ENCODE measurements around the gene FEN1. TPM values are rescaled to one million over a fixed set of nuclear protein-coding genes. Genes with fewer than 3 reads are reported as not detected.

Gene FEN1
- total RNA-seq, 1 donor from 2014 or later = 5.4 TPM

DNA sequence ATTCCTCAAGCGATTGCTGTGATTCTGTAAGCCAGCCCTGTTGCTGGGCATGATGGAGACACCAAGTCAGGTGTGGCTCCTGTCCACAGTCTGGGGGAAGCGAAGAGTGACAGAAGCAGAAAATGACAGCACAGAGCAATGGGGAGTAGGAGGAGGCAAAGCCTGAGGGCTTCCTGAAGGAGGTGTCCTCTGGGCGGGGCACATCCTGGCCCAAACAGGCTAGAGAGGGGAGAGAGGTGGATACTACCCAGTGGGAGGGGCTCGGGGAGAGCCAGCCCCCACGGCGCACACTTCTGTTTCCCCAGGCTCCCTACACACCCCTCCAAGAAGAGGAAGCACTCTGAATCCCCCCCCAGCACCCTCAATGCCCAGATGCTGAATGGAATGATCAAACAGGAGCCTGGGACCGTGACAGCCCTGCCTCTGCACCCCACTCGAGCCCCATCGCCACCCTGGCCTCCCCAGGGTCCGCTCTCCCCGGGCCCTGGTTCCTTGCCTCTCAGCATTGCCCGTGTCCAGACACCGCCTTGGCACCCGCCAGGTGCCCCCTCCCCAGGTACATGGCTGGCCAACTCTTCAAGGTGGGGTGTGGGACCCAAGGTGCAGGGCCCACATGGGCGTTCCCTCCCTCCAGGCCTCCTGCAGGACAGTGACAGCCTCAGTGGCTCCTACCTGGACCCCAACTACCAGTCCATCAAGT lies 21.4 kb upstream of the FEN1 start:
- intact Hi-C loops (cut with DNase I) = no loop called here
- Histone ChIP-seq H3K27me3 (ENCODE audit: low read depth) (no peaks in the 10 kb centered on the region), H3K4me3 (no peak overlapping the region), H3K4me1 (no peaks in the 10 kb centered on the region), H3K36me3 (no peaks in the 10 kb centered on the region), H3K27ac (no peak overlapping the region), H3K9me3 (no peaks in the 10 kb centered on the region)
- TF ChIP-seq CTCF (IDR thresholded peaks at IDR 0.05) = no peak
- DNase-seq (no peak), ATAC-seq (no peak)

GRCh38 chr11:61771985-61772455 lies 20.7 kb upstream of the FEN1 start:
- H3K4me3 ChIP-seq = no peak overlapping the region
- H3K36me3 ChIP-seq = no peaks in the 10 kb centered on the region
- ATAC-seq (no peak), DNase-seq (no peak)
- no peaks in the 10 kb centered on the region for H3K27me3 ChIP-seq (ENCODE audit: low read depth)
- TF ChIP-seq CTCF (IDR thresholded peaks at IDR 0.05) = no peak
- no peaks in the 10 kb centered on the region for H3K9me3 ChIP-seq
- intact Hi-C loops (cut with DNase I) = no loop called here
- H3K27ac ChIP-seq = peak overlapping the region; percentile 24
- H3K4me1 ChIP-seq = no peaks in the 10 kb centered on the region

DNA sequence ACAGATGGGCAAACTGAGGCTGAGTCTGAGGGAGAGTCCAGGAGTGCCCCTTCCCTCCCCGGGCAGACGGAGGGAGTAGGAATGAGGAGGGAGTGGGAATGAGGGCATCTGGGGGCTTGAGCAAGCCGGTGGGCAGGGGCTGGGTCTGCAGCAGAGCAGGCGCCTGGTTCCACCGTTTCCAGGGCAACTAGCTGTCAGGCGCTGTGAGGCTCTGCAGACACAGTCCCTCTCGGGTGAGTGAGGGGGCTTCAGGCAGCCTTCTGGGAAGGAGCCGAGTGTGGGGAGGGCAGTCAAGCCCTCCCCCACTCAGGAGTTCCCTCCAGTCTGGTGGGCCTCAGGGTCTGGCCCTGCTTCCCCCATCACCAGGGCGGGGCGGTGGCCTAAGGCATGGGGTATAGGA lies 19.4 kb upstream of the FEN1 start:
- no peaks in the 10 kb centered on the region for H3K4me1 ChIP-seq
- no peak for ATAC-seq
- intact Hi-C loops (cut with DNase I) = no loop called here

DNA sequence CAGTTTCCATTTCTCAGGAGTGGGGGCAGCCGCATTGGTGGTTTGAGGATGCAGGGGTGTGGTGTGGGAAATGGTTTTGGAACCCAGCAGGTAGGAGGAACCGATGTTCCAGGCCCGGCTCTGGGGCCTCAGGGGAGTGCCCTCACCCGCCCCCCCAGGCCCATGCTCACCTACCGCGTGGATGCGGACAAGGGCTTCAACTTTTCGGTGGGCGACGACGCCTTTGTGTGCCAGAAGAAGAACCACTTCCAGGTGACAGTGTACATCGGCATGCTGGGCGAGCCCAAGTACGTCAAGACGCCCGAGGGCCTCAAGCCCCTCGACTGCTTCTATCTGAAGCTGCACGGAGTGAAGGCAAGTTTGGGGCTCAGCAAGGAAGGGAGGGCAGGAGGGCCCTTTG lies 18.9 kb upstream of the FEN1 start:
- intact Hi-C loops (cut with DNase I) = no loop called here
- no peak for TF ChIP-seq CTCF (IDR thresholded peaks at IDR 0.05)
- Histone ChIP-seq H3K9me3 (no peaks in the 10 kb centered on the region), H3K4me3 (no peak overlapping the region), H3K27ac (no peak overlapping the region), H3K27me3 (ENCODE audit: low read depth) (no peaks in the 10 kb centered on the region), H3K4me1 (no peaks in the 10 kb centered on the region), H3K36me3 (no peaks in the 10 kb centered on the region)
- ATAC-seq = no peak
- DNase-seq = no peak

More for the DNA sequence above, 19.4 kb upstream of the FEN1 start:
- Histone ChIP-seq H3K36me3 (no peaks in the 10 kb centered on the region), H3K27ac (no peak overlapping the region), H3K4me3 (no peak overlapping the region), H3K9me3 (no peaks in the 10 kb centered on the region), H3K27me3 (ENCODE audit: low read depth) (no peaks in the 10 kb centered on the region)
- no peak for TF ChIP-seq CTCF (IDR thresholded peaks at IDR 0.05)
- no peak for DNase-seq

DNA sequence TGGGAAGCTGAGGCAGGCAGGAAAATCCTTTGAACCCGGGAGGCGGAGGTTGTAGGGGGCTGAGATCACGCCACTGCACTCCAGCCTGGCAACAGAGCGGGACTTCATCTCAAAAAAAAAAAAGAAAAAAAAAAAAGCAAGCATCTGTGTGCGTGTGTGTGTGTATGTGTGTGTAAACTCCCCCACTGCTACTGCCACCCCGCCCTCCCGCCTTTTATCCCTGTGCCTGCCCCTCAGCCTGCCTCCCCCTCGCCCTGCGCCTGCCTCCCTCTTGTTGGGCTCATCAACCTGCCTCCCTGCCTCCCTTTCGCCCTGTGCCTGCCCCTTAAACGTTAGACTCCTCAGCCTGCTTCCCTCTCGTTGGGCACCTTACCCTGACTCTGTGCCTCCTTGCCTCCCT lies 18.3 kb upstream of the FEN1 start:
- H3K4me1 ChIP-seq = no peaks in the 10 kb centered on the region
- no peak overlapping the region for H3K4me3 ChIP-seq
- no peak for ATAC-seq
- intact Hi-C loops (cut with DNase I) = no loop called here
- TF ChIP-seq CTCF (IDR thresholded peaks at IDR 0.05) = no peak
- no peaks in the 10 kb centered on the region for H3K27me3 ChIP-seq (ENCODE audit: low read depth)
- H3K9me3 ChIP-seq = no peaks in the 10 kb centered on the region
- H3K27ac ChIP-seq = no peak overlapping the region
- DNase-seq = no peak
- H3K36me3 ChIP-seq = no peaks in the 10 kb centered on the region

Data from lower lobe of right lung (tissue), 2 donors.